T-cell (primary cell): ENCODE results near the gene PDIA3. TPM values are rescaled to one million over a fixed set of nuclear protein-coding genes. Genes with fewer than 3 reads are reported as not detected.
A peak's percentile ranks its signal among the peaks of the same experiment; 100 is the strongest.
"Not testable (repeated sequence)": the region's sequence is repeated elsewhere in the genome, so short reads cannot be mapped to it uniquely, and the experiment has no call there.

Source experiments
- ATAC-seq, 4 experiments: fragments of 200-7000 bp in 3 of 4; fragments of 150-1000 bp in 1 of 4; cut with Tn5 transposase; replicated peaks in 1 of 4; 1 replicate in 3 of 4; 2 replicates in 1 of 4; pipeline ENCODE4 v1.10.0; 2021; ENCODE audit warnings: moderate library complexity in 3 of 4, mild to moderate bottlenecking in 2 of 4, moderate number of reproducible peaks in 1 of 4
- CTCF ChIA-PET, 2 donors: fragments of 300-600 bp; sonication (Branson Sonifier 250); formaldehyde crosslinking; loops; one replicate each; lab custom pipeline; 2022; ENCODE audit warnings: antibody characterized with exemption in 2 of 2; lab: Charles Lee
- POLR2A ChIA-PET, 2 donors: fragments of 300-600 bp; sonication (Branson Sonifier 250); formaldehyde crosslinking; loops; one replicate each; lab custom pipeline; 2022; ENCODE audit warnings: antibody characterized with exemption in 2 of 2; lab: Charles Lee
- DNase-seq, 35 experiments: peaks; one replicate each; pipeline versions ENCODE4 v3.0.0 to v3.0.0-alpha.2; 2013 to 2023
- H3K27ac ChIP-seq: one replicate; pipeline ENCODE4 v1.5.1; 2013; ENCODE audit warnings: low read length
- H3K27me3 ChIP-seq, 2 experiments: replicated peaks in 1 of 2; 1 replicate in 1 of 2; 2 replicates in 1 of 2; pipeline versions ENCODE4 v1.6.1 to v1.7.0; 2013; ENCODE audit warnings: low read length in 1 of 2, mixed read lengths in 1 of 2; ENCODE audit not compliant: control insufficient read depth in 2 of 2, insufficient read depth in 2 of 2; ENCODE audit errors: extremely low read depth in 1 of 2
- H3K36me3 ChIP-seq, 2 donors: 1 replicate in 1 of 2; 2 replicates in 1 of 2; pipeline versions ENCODE4 v1.6.1 to v1.7.0; 2013; ENCODE audit warnings: low read length in 1 of 2; ENCODE audit not compliant: control insufficient read depth in 2 of 2, insufficient read depth in 1 of 2; ENCODE audit errors: extremely low read depth in 1 of 2
- H3K4me1 ChIP-seq, 2 experiments: 1 replicate in 1 of 2; 2 replicates in 1 of 2; pipeline versions ENCODE4 v1.6.1 to v1.7.0; 2013; ENCODE audit warnings: low read length in 2 of 2, mixed read lengths in 1 of 2; ENCODE audit not compliant: insufficient read depth in 2 of 2, control insufficient read depth in 1 of 2; ENCODE audit errors: extremely low read depth in 1 of 2
- H3K4me3 ChIP-seq, 2 donors: 1 replicate in 1 of 2; 2 replicates in 1 of 2; pipeline versions ENCODE4 v1.5.1 to v1.7.0; 2013; ENCODE audit warnings: mild to moderate bottlenecking in 2 of 2, low read length in 1 of 2, moderate library complexity in 1 of 2; ENCODE audit not compliant: control insufficient read depth in 1 of 2; ENCODE audit errors: extremely low read depth in 1 of 2
- H3K9me3 ChIP-seq: 2 replicates; pipeline ENCODE4 v1.7.0; 2013
- H3K27ac Mint-ChIP-seq, 2 donors: one replicate each; pipeline ENCODE4 v1.8.0; 2020 to 2021; ENCODE audit warnings: mild to moderate bottlenecking in 2 of 2, mixed read lengths in 2 of 2
- H3K27me3 Mint-ChIP-seq, 2 donors: one replicate each; pipeline ENCODE4 v1.8.0; 2021 to 2022; ENCODE audit warnings: mixed read lengths in 2 of 2
- H3K36me3 Mint-ChIP-seq: one replicate; pipeline ENCODE4 v1.8.0; 2021; ENCODE audit warnings: mixed read lengths
- H3K4me1 Mint-ChIP-seq, 3 donors: one replicate each; pipeline ENCODE4 v1.8.0; 2020 to 2022; ENCODE audit warnings: mixed read lengths in 3 of 3, mild to moderate bottlenecking in 1 of 3
- H3K4me3 Mint-ChIP-seq, 3 donors: one replicate each; pipeline ENCODE4 v1.8.0; 2020 to 2022; ENCODE audit warnings: mild to moderate bottlenecking in 3 of 3, mixed read lengths in 3 of 3, moderate library complexity in 3 of 3
- H3K9me3 Mint-ChIP-seq, 3 donors: one replicate each; pipeline ENCODE4 v1.8.0; 2020 to 2022; ENCODE audit warnings: mixed read lengths in 3 of 3
- WGBS: methylation state at CpG from one replicate; pipeline ENCODE4 v1.1.5; 2013; ENCODE audit warnings: missing lambda C conversion rate; ENCODE audit not compliant: insufficient coverage; 5-methylcytosine and 5-hydroxymethylcytosine counted together
- total RNA-seq, 35 experiments: library from RNA in 6 of 35; stranded (reverse) in 6 of 35; fragments of 120-200 nt in 1 of 35; gene quantifications; one replicate each; pipeline versions ENCODE4 v1.2.1 to v1.2.4 and lab custom pipeline; 2013 to 2026

Gene PDIA3
- total RNA-seq (100 to 1,000 TPM; 151 to 231 (median 190) TPM), total RNA-seq (lab: John Stamatoyannopoulos, UW) (199 to 554 (median 261) reads per million in 29 experiments)
- 150 TPM for total RNA-seq (2013)

DNA sequence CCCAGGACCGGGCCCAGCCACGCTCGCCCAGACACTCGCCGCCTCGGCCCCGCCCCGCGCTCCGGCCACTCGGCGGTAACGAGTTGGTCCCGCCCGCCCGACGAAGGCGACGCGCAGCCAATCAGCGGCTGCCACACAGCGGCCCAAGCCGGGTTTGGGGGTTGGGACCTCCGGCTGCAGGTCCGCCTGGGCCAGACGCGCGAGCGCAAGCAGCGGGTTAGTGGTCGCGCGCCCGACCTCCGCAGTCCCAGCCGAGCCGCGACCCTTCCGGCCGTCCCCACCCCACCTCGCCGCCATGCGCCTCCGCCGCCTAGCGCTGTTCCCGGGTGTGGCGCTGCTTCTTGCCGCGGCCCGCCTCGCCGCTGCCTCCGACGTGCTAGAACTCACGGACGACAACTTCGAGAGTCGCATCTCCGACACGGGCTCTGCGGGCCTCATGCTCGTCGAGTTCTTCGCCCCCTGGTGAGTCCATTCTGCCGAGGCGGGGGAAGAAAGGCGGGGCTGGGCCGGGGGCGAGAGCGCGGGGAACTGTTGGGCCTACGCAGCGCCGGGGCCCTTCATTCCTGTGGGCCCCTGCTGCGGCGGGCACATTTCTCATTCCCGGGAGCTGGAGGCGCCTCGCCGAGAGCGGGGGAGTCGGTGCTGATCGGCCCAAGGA is at the start of gene PDIA3:
TSS of gene PDIA3 (plus strand) at position 194 of the 658 bp plus-strand sequence. CDS start at position 296, 102 bp downstream.
- H3K9me3 ChIP-seq, H3K36me3 Mint-ChIP-seq, H3K27me3 ChIP-seq, H3K27me3 Mint-ChIP-seq, H3K9me3 Mint-ChIP-seq, H3K36me3 ChIP-seq: not testable (repeated sequence)
- H3K4me3 ChIP-seq, result peak within 1 kb of the TSS; percentile 71 to 85
- Mint-ChIP-seq H3K27ac (peak within 1 kb of the TSS; percentile 97), H3K4me3 (peak within 1 kb of the TSS; percentile 91 to 99 (median 96)), H3K4me1 (peaks cover 39 to 50% (median 44%) of the 10 kb centered on the region in 3 donors)
- whole genome bisulfite sequencing, result under 1% methylated on average over 68 of the region's 84 CpGs
- POLR2A ChIA-PET, result interaction anchor here (0.6 to 1.3 kb wide), 2 partner anchors 75 to 78 kb away, joined by 4 to 7 read pairs; partner anchors contain the start of gene MFAP1 (in 1 of the 2)
- ATAC-seq (peak; percentile 80 to 89 (median 88)), DNase-seq (peak; percentile 53 to 88 (median 76))
- peaks cover 12 to 40% of the 10 kb centered on the region in 2 experiments for H3K4me1 ChIP-seq
- CTCF ChIA-PET, result interaction anchor here in 1 of 2 donors (0.6 to 1.3 kb wide), 3 partner anchors 23 to 301 kb away, joined by 3 to 5 read pairs (median 3); partner anchors contain the start of gene HYPK
- H3K27ac ChIP-seq, result peak within 1 kb of the TSS; percentile 92

DNA sequence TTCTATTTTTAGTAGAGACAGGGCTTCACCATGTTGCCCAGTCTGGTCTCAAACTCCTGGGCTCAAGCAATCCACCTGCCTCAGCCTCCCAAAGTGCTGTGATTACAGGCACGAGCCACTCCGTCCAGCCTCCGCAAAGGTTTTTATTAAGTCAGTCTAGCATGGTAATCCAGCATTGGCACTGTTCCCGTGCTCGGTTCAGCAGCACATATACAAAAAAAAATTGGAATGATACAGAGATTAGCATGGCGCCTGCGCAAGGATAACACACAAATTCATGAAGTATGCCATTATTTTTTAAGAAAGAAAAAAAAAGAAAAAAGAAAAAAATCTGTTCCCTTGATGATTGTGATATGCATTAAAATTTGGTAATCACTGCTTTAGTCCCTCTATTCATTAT is 44.1 kb upstream of the PDIA3 start:
- DNase-seq, result no peak
- Histone ChIP-seq H3K27ac (no peak overlapping the region), H3K36me3 (no peaks in the 10 kb centered on the region), H3K27me3 (peaks cover 2 to 8% of the 10 kb centered on the region in 2 experiments), H3K4me1 (no peaks in the 10 kb centered on the region), H3K9me3 (no peaks in the 10 kb centered on the region), H3K4me3 (no peak overlapping the region)
- CTCF ChIA-PET, result no interaction called here
- H3K27ac Mint-ChIP-seq, result no peak overlapping the region
- POLR2A ChIA-PET, result no interaction called here
- no peaks in the 10 kb centered on the region for H3K36me3 Mint-ChIP-seq
- no peak overlapping the region for H3K4me3 Mint-ChIP-seq
- H3K27me3 Mint-ChIP-seq, result peaks cover 17 to 19% of the 10 kb centered on the region in 2 donors
- H3K4me1 Mint-ChIP-seq, result no peaks in the 10 kb centered on the region
- WGBS, result 93% methylated on average over 3 of the region's 7 CpGs
- ATAC-seq, result no peak
- H3K9me3 Mint-ChIP-seq, result no peaks in the 10 kb centered on the region

DNA sequence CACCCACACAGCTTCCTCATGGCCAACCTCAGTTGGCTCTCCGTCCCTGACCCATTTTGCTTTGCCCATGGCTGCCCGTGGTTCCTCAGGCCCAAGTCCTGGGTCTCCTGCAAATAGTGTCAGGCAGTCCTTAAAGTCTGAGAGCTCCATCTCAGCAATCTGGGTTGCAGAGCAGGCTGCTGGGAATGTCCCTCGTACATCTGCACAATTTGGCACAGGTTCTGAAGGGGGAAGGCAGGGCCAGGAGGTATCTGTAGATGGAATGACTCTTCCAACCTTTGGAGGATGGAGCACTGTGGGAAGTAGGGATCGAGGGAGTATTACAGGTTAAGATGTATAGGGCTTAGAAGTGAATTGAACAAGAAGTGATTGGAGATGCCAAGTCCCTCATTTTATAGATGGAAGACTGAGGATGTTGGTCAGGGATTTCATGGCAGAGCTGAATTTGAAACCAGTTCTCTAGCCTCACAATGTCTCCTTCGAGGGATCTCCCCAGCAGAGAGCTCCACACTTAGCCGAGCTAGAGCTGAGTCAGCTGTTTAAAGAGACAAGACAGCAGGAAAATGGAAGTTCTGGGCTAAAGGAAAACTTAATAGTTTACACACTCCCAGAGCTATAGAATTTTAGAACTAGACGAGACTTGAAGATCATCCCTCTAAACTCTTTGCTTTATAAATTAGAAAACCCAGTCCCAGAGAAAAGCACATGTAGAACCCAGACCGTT is 43.4 kb upstream of the PDIA3 start:
- Mint-ChIP-seq H3K27ac (no peak overlapping the region), H3K4me3 (no peak overlapping the region), H3K4me1 (no peaks in the 10 kb centered on the region), H3K9me3 (no peaks in the 10 kb centered on the region), H3K36me3 (no peaks in the 10 kb centered on the region), H3K27me3 (peaks cover 13% of the 10 kb centered on the region in 2 donors)
- DNase-seq (no peak), ATAC-seq (no peak)
- ChIA-PET POLR2A (no interaction called here), CTCF (no interaction called here)
- 56% methylated on average over 4 of the region's 8 CpGs for WGBS
- Histone ChIP-seq H3K9me3 (no peaks in the 10 kb centered on the region), H3K27me3 (peaks cover 0 to 8% of the 10 kb centered on the region in 2 experiments), H3K4me1 (no peaks in the 10 kb centered on the region), H3K36me3 (no peaks in the 10 kb centered on the region), H3K27ac (no peak overlapping the region), H3K4me3 (no peak overlapping the region)

DNA sequence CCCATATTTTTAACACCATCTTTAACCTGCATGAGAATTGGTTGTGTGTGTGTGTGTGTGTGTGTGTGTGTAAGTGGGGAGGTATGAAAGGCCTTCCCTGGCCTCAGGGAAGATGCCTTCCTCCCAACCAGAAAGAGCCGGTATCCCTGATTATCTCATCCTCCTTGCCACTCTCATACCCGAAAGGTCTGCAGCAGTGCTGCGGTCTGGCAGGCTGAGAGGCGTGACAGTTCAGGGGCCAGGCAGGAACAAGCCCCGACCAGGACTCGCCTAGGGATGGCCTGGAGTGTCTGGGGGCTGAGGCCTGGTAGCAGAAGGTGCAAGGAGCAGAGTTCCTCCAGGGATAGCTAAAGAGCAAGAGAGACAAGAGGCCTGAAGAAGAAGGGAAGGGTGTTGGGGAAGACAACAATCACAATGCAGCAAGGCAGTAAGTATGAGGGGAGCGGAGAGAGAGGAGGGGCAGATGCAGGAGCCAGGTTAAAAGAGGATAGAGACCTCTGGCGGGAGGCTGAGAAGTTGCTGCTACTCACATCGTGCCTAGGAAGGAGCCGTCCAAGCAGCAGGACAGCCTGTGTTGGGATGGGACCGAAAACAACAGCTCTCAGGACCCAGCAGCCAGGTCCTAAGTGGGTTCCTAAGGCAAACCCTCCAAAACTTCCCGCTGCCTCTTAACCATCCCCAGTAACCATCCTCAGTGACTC is 35.7 kb upstream of the PDIA3 start:
- H3K36me3 Mint-ChIP-seq, H3K36me3 ChIP-seq, H3K4me1 Mint-ChIP-seq, ATAC-seq, H3K4me3 ChIP-seq, H3K27ac Mint-ChIP-seq, H3K4me3 Mint-ChIP-seq, H3K27me3 Mint-ChIP-seq, H3K9me3 ChIP-seq, H3K27ac ChIP-seq, H3K27me3 ChIP-seq, H3K4me1 ChIP-seq, DNase-seq, CTCF ChIA-PET, POLR2A ChIA-PET, H3K9me3 Mint-ChIP-seq: not testable (repeated sequence)
- WGBS, result no CpG with 5 or more reads among the region's 12 CpGs

DNA sequence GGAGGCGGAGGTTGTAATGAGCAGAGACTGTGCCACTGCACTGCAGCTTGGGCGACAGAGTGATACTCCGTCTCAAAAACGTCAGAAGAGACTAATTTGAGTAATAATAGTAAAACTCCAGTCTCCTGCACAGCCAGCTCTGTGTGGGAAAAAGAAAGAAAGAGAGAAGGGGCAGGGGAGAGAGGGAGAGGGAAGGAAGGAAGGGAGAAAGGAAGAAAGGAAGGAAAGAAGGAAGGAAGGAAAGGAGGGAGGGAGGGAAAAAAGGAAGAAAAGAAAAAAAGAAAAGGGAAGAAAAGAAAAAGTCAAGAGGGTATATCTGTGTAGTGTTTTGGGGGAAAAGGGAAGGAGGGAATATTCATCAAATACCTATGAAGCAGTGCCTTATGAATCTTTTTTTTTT is 23.1 kb upstream of the PDIA3 start:
- H3K27me3 Mint-ChIP-seq, result peaks cover 3% of the 10 kb centered on the region in 2 donors
- CTCF ChIA-PET, result interaction anchor here in 1 of 2 donors (1.1 kb wide), 1 partner anchor 23 kb away, joined by 5 read pairs; the partner anchor contains the start of gene PDIA3
- DNase-seq, result no peak
- Histone ChIP-seq H3K27me3 (peaks cover 0 to 6% of the 10 kb centered on the region in 2 experiments), H3K4me1 (no peaks in the 10 kb centered on the region), H3K9me3 (no peaks in the 10 kb centered on the region), H3K36me3 (no peaks in the 10 kb centered on the region), H3K27ac (no peak overlapping the region), H3K4me3 (no peak overlapping the region)
- H3K4me3 Mint-ChIP-seq, result no peak overlapping the region
- WGBS, result 90% methylated on average over 2 of the region's 4 CpGs
- POLR2A ChIA-PET, result no interaction called here
- H3K36me3 Mint-ChIP-seq, result no peaks in the 10 kb centered on the region
- no peaks in the 10 kb centered on the region for H3K4me1 Mint-ChIP-seq
- H3K9me3 Mint-ChIP-seq, result no peaks in the 10 kb centered on the region
- no peak for ATAC-seq
- no peak overlapping the region for H3K27ac Mint-ChIP-seq

DNA sequence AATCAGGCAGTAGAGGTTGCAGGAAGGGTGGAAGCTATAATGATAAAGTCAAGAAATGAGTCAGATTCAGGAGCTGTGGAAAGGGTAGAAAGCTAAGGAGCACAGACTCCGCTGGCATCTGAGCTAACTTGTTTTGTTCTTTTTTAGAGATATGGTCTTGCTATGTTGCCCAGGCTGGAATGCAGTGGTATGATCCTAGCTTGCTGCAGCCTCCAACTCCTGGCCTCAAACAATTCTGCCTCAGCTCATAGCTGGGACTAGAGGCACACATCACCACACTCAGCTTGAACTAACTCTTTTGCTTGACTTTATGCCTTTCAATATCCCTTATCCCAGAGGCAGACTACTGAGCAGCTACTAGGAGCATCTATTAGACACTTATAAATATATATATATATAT is 19.9 kb upstream of the PDIA3 start:
- CTCF ChIA-PET, H3K4me1 Mint-ChIP-seq, H3K4me1 ChIP-seq, DNase-seq, H3K4me3 Mint-ChIP-seq, H3K27ac Mint-ChIP-seq, H3K9me3 Mint-ChIP-seq, H3K36me3 Mint-ChIP-seq, H3K27me3 ChIP-seq, H3K36me3 ChIP-seq, H3K27me3 Mint-ChIP-seq, H3K27ac ChIP-seq, ATAC-seq, H3K4me3 ChIP-seq, H3K9me3 ChIP-seq: not testable (repeated sequence)
- no CpG with 5 or more reads among the region's 1 CpG for WGBS
- POLR2A ChIA-PET, result interaction anchor here in 1 of 2 donors (0.6 kb wide), 1 partner anchor 162 kb away, joined by 3 read pairs; no protein-coding TSS in a partner anchor
